GM12878 (cell line): ENCODE data around the gene RBM10. TPM values are rescaled to one million over a fixed set of nuclear protein-coding genes. Genes with fewer than 3 reads are reported as not detected.

ENCODE experiments used
- ATAC-seq: fragments of 200-7000 bp; cut with Tn5 transposase; 3 replicates; pipeline ENCODE4 v1.9.1; 2020; ENCODE audit warnings: mild to moderate bottlenecking, moderate library complexity
- BruUV-seq: library from RNA; stranded (reverse); fragments of 400-500 nt; replicated peaks from 2 replicates; lab custom pipeline; 2021; lab: Mats Ljungman, UMichigan
- CTCF ChIA-PET: fragments of 300-600 bp; sonication (Branson Sonifier 250); formaldehyde crosslinking; extraction: SDS; loops from one replicate; lab custom pipeline; 2021; ENCODE audit warnings: inconsistent platforms; lab: Yijun Ruan, JAX
- POLR2A ChIA-PET: fragments of 350-600 bp; formaldehyde crosslinking; extraction: SDS; loops from one replicate; lab custom pipeline; 2021; ENCODE audit warnings: inconsistent platforms; lab: Charles Lee
- RAD21 ChIA-PET: fragments of 300-600 bp; sonication (Branson Sonifier 250); formaldehyde crosslinking; loops from one replicate; lab custom pipeline; 2023; ENCODE audit warnings: antibody characterized with exemption; ENCODE audit not compliant: unreplicated experiment; lab: Charles Lee
- SMC1A ChIA-PET: fragments of 300-600 bp; sonication (Branson Sonifier 250); formaldehyde crosslinking; loops from one replicate; lab custom pipeline; 2023; ENCODE audit not compliant: unreplicated experiment, uncharacterized antibody; lab: Charles Lee
- DNase-seq: peaks from one replicate; pipeline ENCODE4 v3.0.0-alpha.2; 2011; ENCODE audit warnings: low read depth, low spot score
- FAIRE-seq: peaks from 3 replicates; lab custom pipeline; 2011; peaks lifted over from hg19 to GRCh38; lab: Jason Lieb, UNC
- H2AFZ ChIP-seq: 2 replicates; pipeline ENCODE4 v1.6.0; 2011; ENCODE audit warnings: low read depth, low read length, control low read depth; ENCODE audit not compliant: control insufficient read depth
- H3K27ac ChIP-seq: 2 replicates; pipeline ENCODE4 v1.5.1; 2011; ENCODE audit warnings: control low read depth; ENCODE audit not compliant: control insufficient read depth, insufficient read depth
- H3K27me3 ChIP-seq, 2 experiments: replicated peaks in 1 of 2; 2 replicates each; pipeline versions ENCODE4 v1.6.0 to v1.6.1; 2011; ENCODE audit warnings: low read length in 1 of 2; ENCODE audit not compliant: control insufficient read depth in 2 of 2, insufficient read depth in 2 of 2
- H3K36me3 ChIP-seq, 2 experiments: 2 replicates each; pipeline ENCODE4 v1.5.1; 2011; ENCODE audit warnings: low read length in 1 of 2; ENCODE audit not compliant: control insufficient read depth in 2 of 2, insufficient read depth in 2 of 2
- H3K4me1 ChIP-seq: 2 replicates; pipeline ENCODE4 v1.6.1; 2011; ENCODE audit warnings: mild to moderate bottlenecking, low read length, moderate library complexity, mixed read lengths; ENCODE audit not compliant: control insufficient read depth, insufficient read depth
- H3K4me2 ChIP-seq: 2 replicates; pipeline ENCODE4 v1.6.0; 2011; ENCODE audit warnings: control low read depth; ENCODE audit not compliant: control insufficient read depth, insufficient read depth
- H3K4me3 ChIP-seq: fragments of 200-600 bp; sonication (generic); 2 replicates; pipeline ENCODE4 v1.5.1; 2016
- H3K79me2 ChIP-seq: 2 replicates; pipeline ENCODE4 v1.6.0; 2011; ENCODE audit warnings: low read length; ENCODE audit not compliant: control insufficient read depth, insufficient read depth
- H3K9ac ChIP-seq: 2 replicates; pipeline ENCODE4 v1.8.0; 2011; ENCODE audit warnings: low read length, control low read depth, mixed read lengths; ENCODE audit not compliant: control insufficient read depth, insufficient read depth
- H3K9me3 ChIP-seq: replicated peaks from 3 replicates; pipeline ENCODE4 v1.5.1; 2011; ENCODE audit warnings: mild to moderate bottlenecking, low read length; ENCODE audit not compliant: control insufficient read depth, insufficient read depth
- H4K20me1 ChIP-seq: 2 replicates; pipeline ENCODE4 v1.6.0; 2011; ENCODE audit not compliant: control insufficient read depth, insufficient read depth
- ASH2L ChIP-seq: fragments of 300-600, 200-600 bp; sonication (generic); IDR thresholded peaks from 2 replicates; pipeline ENCODE4 v1.6.1; 2017; ENCODE audit warnings: low read depth, mild to moderate bottlenecking, borderline replicate concordance
- HCFC1 ChIP-seq: fragments of 150-350 bp; IDR thresholded peaks from 2 replicates; pipeline ENCODE4 v1.6.1; 2014; ENCODE audit warnings: low read length
- IKZF1 ChIP-seq: fragments of 450-650 bp; conservative IDR thresholded peaks from 2 replicates; pipeline ENCODE4 v1.6.1; 2017; ENCODE audit warnings: antibody characterized with exemption, mild to moderate bottlenecking
- MTA3 ChIP-seq: IDR thresholded peaks from 2 replicates; pipeline ENCODE4 v1.6.1; 2012; ENCODE audit warnings: low read length, inconsistent platforms, borderline replicate concordance
- RAD51 ChIP-seq: fragments of 450-650 bp; IDR thresholded peaks from 2 replicates; pipeline ENCODE4 v1.6.1; 2016; ENCODE audit warnings: moderate library complexity, mild to moderate bottlenecking, inconsistent platforms
- RELA ChIP-seq: fragments of 450-650 bp; IDR thresholded peaks from 2 replicates; pipeline ENCODE4 v1.8.0; 2014; ENCODE audit warnings: borderline replicate concordance; ENCODE audit not compliant: partially characterized antibody
- SIN3A ChIP-seq: IDR thresholded peaks from 2 replicates; pipeline ENCODE4 v1.6.1; 2012; ENCODE audit warnings: low read depth, low read length, improper control_type of control experiment
- SUZ12 ChIP-seq: fragments of 200-600 bp; sonication (generic); IDR thresholded peaks from one replicate; pipeline ENCODE4 v1.6.1; 2018; ENCODE audit warnings: antibody characterized with exemption, mild to moderate bottlenecking; ENCODE audit not compliant: unreplicated experiment
- TARDBP ChIP-seq: IDR thresholded peaks from 2 replicates; pipeline ENCODE4 v1.6.1; 2016; ENCODE audit warnings: borderline replicate concordance
- YY1 ChIP-seq: IDR thresholded peaks from 2 replicates; pipeline ENCODE4 v1.6.1; 2011; ENCODE audit warnings: low read depth, mild to moderate bottlenecking, low read length
- ZNF207 ChIP-seq: fragments of 450-650 bp; IDR thresholded peaks from 2 replicates; pipeline ENCODE4 v1.6.1; 2014; ENCODE audit warnings: antibody characterized with exemption, mild to moderate bottlenecking, borderline replicate concordance
- WGBS: methylation state at CpG from one replicate; pipeline ENCODE4 v1.1.6; 2016; ENCODE audit warnings: low lambda C conversion rate; ENCODE audit not compliant: insufficient replicate concordance, insufficient coverage; ENCODE audit errors: missing lambda C conversion rate; 5-methylcytosine and 5-hydroxymethylcytosine counted together
- in situ Hi-C: fragments of 300-500 bp; cut with MboI; formaldehyde crosslinking; loops from 9 replicates; pipeline ENCODE4 v1.14.3; 2018; ENCODE audit warnings: mixed read lengths
- intact Hi-C: fragments of 100-400 bp; cut with micrococcal nuclease; formaldehyde crosslinking; loops from one replicate; pipeline ENCODE4 v1.14.2; 2022; ENCODE audit not compliant: unreplicated experiment
- polyA plus RNA-seq, 11 experiments: library from polyadenylated mRNA; depleted of rRNA in 4 of 11; unstranded in 6 of 11; stranded (reverse) in 5 of 11; fragments of >200 nt; fragmentation: Nextera tagmentation in 4 of 11; fragmentation: Illumina TruSeq in 1 of 11; extraction: Ambion mirVana in 4 of 11; extraction: Trizol in 1 of 11; gene quantifications; 1 replicate in 1 of 11; 2 replicates in 10 of 11; pipeline versions ENCODE4 v1.2.1 to v1.2.3, GENCODE V29; 2011 to 2016; ENCODE audit warnings: inconsistent platforms in 2 of 11, missing spikeins in 2 of 11, low read depth in 1 of 11
- total RNA-seq, 4 experiments: library from RNA; depleted of rRNA in 3 of 4; stranded (reverse); fragments of >200 nt in 3 of 4; fragmentation: Illumina TruSeq in 1 of 4; extraction: Trizol in 1 of 4; gene quantifications; 2 replicates each; pipeline versions ENCODE4 v1.2.1 to v1.2.3, GENCODE V29; 2013 to 2021
- TF ChIP-seq, protein P1 (sequence below): IDR thresholded peaks from 2 replicates; pipeline ENCODE4 v1.6.1; 2011; ENCODE audit warnings: borderline replicate concordance, low read depth, mild to moderate bottlenecking, moderate library complexity, low read length; ENCODE audit not compliant: insufficient read depth, poor library complexity, severe bottlenecking
- TF ChIP-seq, protein P2 (sequence below): fragments of 450-650 bp; formaldehyde crosslinking; IDR thresholded peaks from 2 replicates; pipeline ENCODE4 v1.5.0; 2022; ENCODE audit warnings: mild to moderate bottlenecking, missing genetic modification characterization
- TF ChIP-seq, protein P3 (sequence below): fragments of 450-650 bp; formaldehyde crosslinking; IDR thresholded peaks from 2 replicates; pipeline ENCODE4 v1.4.0; 2020; ENCODE audit warnings: mild to moderate bottlenecking, moderate library complexity
- TF ChIP-seq, protein P4 (sequence below): fragments of 450-650 bp; IDR thresholded peaks from 2 replicates; pipeline ENCODE4 v1.6.1; 2017; ENCODE audit warnings: low read depth, mild to moderate bottlenecking, moderate library complexity

RBM10 gene
- total and polyA plus RNA-seq, 10 of the 15 experiments (the other 5 are each of a cell fraction or from before 2014, with no cell fraction given): 1.4 to 60.0 (median 29.8) TPM

DNA sequence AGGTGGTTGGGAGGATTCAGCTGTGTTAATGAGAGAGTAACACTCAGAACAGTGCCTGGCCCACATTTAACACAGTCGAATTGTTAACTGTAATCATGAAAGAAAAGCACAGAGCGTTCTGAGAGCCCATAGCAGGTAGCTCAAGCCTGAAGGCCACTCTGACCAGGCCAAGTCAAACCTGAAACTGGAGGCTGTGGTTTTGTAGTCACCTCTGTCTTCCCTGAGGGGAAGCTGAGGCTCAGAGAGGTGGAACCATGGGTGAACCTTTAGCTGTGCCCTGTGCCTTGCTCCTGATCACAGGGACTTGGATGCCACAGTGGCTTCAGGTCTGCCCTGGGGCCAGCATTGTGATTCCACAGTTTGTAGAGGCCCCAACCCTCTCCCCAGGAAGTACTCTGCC lies 32.1 kb downstream of the RBM10 start:
- ATAC-seq: peak; percentile 54; the same call in 2 of the 3 replicates
- no TSS peak for BruUV-seq
- TF ChIP-seq RAD51 (no peak), SIN3A (no peak), YY1 (no peak), RELA (no peak), HCFC1 (no peak), ASH2L (no peak), IKZF1 (no peak), SUZ12 (no peak), TARDBP (no peak), ZNF207 (no peak), MTA3 (no peak)
- TF ChIP-seq, protein P1, sequence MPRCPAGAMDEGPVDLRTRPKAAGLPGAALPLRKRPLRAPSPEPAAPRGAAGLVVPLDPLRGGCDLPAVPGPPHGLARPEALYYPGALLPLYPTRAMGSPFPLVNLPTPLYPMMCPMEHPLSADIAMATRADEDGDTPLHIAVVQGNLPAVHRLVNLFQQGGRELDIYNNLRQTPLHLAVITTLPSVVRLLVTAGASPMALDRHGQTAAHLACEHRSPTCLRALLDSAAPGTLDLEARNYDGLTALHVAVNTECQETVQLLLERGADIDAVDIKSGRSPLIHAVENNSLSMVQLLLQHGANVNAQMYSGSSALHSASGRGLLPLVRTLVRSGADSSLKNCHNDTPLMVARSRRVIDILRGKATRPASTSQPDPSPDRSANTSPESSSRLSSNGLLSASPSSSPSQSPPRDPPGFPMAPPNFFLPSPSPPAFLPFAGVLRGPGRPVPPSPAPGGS: no peak
- TF ChIP-seq, protein P2, sequence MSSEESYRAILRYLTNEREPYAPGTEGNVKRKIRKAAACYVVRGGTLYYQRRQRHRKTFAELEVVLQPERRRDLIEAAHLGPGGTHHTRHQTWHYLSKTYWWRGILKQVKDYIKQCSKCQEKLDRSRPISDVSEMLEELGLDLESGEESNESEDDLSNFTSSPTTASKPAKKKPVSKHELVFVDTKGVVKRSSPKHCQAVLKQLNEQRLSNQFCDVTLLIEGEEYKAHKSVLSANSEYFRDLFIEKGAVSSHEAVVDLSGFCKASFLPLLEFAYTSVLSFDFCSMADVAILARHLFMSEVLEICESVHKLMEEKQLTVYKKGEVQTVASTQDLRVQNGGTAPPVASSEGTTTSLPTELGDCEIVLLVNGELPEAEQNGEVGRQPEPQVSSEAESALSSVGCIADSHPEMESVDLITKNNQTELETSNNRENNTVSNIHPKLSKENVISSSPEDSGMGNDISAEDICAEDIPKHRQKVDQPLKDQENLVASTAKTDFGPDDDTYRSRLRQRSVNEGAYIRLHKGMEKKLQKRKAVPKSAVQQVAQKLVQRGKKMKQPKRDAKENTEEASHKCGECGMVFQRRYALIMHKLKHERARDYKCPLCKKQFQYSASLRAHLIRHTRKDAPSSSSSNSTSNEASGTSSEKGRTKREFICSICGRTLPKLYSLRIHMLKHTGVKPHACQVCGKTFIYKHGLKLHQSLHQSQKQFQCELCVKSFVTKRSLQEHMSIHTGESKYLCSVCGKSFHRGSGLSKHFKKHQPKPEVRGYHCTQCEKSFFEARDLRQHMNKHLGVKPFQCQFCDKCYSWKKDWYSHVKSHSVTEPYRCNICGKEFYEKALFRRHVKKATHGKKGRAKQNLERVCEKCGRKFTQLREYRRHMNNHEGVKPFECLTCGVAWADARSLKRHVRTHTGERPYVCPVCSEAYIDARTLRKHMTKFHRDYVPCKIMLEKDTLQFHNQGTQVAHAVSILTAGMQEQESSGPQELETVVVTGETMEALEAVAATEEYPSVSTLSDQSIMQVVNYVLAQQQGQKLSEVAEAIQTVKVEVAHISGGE (CRISPR knock-in tag): no peak
- TF ChIP-seq, protein P3, sequence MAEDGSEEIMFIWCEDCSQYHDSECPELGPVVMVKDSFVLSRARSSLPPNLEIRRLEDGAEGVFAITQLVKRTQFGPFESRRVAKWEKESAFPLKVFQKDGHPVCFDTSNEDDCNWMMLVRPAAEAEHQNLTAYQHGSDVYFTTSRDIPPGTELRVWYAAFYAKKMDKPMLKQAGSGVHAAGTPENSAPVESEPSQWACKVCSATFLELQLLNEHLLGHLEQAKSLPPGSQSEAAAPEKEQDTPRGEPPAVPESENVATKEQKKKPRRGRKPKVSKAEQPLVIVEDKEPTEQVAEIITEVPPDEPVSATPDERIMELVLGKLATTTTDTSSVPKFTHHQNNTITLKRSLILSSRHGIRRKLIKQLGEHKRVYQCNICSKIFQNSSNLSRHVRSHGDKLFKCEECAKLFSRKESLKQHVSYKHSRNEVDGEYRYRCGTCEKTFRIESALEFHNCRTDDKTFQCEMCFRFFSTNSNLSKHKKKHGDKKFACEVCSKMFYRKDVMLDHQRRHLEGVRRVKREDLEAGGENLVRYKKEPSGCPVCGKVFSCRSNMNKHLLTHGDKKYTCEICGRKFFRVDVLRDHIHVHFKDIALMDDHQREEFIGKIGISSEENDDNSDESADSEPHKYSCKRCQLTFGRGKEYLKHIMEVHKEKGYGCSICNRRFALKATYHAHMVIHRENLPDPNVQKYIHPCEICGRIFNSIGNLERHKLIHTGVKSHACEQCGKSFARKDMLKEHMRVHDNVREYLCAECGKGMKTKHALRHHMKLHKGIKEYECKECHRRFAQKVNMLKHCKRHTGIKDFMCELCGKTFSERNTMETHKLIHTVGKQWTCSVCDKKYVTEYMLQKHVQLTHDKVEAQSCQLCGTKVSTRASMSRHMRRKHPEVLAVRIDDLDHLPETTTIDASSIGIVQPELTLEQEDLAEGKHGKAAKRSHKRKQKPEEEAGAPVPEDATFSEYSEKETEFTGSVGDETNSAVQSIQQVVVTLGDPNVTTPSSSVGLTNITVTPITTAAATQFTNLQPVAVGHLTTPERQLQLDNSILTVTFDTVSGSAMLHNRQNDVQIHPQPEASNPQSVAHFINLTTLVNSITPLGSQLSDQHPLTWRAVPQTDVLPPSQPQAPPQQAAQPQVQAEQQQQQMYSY: no peak
- TF ChIP-seq, protein P4, sequence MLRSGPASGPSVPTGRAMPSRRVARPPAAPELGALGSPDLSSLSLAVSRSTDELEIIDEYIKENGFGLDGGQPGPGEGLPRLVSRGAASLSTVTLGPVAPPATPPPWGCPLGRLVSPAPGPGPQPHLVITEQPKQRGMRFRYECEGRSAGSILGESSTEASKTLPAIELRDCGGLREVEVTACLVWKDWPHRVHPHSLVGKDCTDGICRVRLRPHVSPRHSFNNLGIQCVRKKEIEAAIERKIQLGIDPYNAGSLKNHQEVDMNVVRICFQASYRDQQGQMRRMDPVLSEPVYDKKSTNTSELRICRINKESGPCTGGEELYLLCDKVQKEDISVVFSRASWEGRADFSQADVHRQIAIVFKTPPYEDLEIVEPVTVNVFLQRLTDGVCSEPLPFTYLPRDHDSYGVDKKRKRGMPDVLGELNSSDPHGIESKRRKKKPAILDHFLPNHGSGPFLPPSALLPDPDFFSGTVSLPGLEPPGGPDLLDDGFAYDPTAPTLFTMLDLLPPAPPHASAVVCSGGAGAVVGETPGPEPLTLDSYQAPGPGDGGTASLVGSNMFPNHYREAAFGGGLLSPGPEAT: no peak

More for the DNA sequence above, 32.1 kb downstream of the RBM10 start:
- H3K9me3 ChIP-seq: no peaks in the 10 kb centered on the region
- no peaks in the 10 kb centered on the region for H3K4me1 ChIP-seq
- CTCF ChIA-PET: no interaction called here
- no peaks in the 10 kb centered on the region for H4K20me1 ChIP-seq
- H3K27me3 ChIP-seq: no peaks in the 10 kb centered on the region
- peaks cover 0 to 16% of the 10 kb centered on the region in 2 experiments; a peak in 3 of 4 replicates for H3K36me3 ChIP-seq
- no peak for FAIRE-seq
- H3K4me2 ChIP-seq: no peak overlapping the region
- RAD21 ChIA-PET: no interaction called here
- no peaks in the 10 kb centered on the region for H3K79me2 ChIP-seq
- in situ Hi-C loops: no loop called here
- POLR2A ChIA-PET: no interaction called here
- H3K9ac ChIP-seq: no peak overlapping the region
- 8% methylated on average over 2 of the region's 2 CpGs for WGBS
- H3K27ac ChIP-seq: no peak overlapping the region
- H3K4me3 ChIP-seq: no peak overlapping the region
- intact Hi-C loops: no loop called here
- SMC1A ChIA-PET: no interaction called here
- no peak overlapping the region for H2AFZ ChIP-seq
- no peak for DNase-seq
